Measurements from ENCODE around the gene RASAL1.
A peak's percentile ranks its signal among the peaks of the same experiment; 100 is the strongest.

RASAL1 gene, protein sequence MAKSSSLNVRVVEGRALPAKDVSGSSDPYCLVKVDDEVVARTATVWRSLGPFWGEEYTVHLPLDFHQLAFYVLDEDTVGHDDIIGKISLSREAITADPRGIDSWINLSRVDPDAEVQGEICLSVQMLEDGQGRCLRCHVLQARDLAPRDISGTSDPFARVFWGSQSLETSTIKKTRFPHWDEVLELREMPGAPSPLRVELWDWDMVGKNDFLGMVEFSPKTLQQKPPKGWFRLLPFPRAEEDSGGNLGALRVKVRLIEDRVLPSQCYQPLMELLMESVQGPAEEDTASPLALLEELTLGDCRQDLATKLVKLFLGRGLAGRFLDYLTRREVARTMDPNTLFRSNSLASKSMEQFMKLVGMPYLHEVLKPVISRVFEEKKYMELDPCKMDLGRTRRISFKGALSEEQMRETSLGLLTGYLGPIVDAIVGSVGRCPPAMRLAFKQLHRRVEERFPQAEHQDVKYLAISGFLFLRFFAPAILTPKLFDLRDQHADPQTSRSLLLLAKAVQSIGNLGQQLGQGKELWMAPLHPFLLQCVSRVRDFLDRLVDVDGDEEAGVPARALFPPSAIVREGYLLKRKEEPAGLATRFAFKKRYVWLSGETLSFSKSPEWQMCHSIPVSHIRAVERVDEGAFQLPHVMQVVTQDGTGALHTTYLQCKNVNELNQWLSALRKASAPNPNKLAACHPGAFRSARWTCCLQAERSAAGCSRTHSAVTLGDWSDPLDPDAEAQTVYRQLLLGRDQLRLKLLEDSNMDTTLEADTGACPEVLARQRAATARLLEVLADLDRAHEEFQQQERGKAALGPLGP

DNA sequence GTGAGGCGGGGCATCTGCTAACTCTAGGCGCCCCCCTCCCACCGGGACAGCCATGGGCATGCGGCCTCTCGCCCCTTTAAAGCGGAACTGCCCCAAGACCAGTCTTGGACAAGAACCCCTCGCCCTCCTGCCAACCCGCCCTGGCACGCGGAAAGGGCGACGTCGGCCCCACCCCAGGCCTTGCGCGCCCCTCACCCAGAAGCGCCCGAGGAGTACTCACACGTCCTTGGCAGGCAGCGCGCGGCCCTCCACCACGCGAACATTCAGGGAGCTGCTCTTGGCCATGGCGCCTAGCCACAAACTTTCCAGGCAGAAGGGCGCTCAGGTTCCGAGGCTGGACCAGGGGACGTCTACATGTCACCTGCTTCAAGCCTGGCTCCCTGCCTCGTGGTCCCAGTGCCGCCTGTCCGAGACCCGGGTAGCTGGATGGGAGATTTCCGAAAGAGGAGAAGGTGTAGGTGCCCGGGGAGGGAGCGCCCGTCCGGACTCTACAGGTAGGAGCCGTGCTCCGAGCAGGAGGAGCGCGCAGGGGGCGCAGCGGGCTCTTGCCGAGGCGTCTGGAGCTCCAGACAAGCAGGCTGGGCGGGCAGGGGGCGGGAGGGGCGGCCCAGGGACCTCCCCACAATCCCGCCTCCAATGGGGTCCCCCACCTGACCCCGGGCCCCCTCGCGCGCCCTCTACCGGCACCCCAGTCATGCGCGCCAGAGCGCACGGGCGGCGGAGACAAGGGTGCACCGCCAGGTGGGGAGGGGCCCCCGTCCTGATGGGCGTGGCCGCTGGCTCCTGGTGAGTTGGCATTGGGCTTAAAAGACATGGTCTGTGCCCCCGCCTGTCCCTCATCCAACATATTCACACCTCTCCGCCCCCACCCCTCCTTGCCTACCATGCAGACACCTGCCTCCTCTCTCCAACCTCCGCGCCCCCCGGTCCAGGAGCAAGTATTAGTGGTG lies at the start of gene RASAL1:
TSS of gene RASAL1 (minus strand) at position 584 of the 950 bp plus-strand sequence. CDS start at position 285, 299 bp downstream.
- Histone ChIP-seq H3K36me3 (replicated peaks) (no peaks in the 10 kb centered on the region), H3K27me3 (replicated peaks) (peaks cover 2% of the 10 kb centered on the region), H3K27ac (no peak within 1 kb of the TSS), H3K4me3 (ENCODE audit: low read depth, low read length) (no peak within 1 kb of the TSS)
- no peak for DNase-seq
- in situ Hi-C loops (cut with HindIII; ENCODE audit: low pct_ligation_motif_present, low sequenced_read_pairs), result no loop called here
- peak; percentile 29 for TF ChIP-seq CTCF (IDR thresholded peaks at IDR 0.05; ENCODE audit: low read depth, low read length, missing control alignments)

DNA sequence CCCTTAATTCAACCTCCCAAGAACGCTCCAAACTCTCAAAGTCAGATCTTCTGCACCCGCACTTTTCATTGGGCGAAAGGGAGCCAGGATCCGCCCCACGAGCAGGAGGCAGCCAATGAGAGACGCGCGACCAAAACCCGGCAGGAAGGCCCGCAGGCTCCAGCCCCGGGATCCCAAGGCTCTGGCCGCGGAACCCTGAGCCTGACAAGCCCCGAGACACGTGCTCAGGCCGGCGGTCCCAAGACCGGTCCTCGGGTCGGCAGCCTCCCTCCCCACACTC lies 49.3 kb upstream of the RASAL1 start:
- in situ Hi-C loops (cut with HindIII; ENCODE audit: low pct_ligation_motif_present, low sequenced_read_pairs), result no loop called here
- H3K36me3 ChIP-seq (replicated peaks), result peaks cover 5% of the 10 kb centered on the region
- H3K27ac ChIP-seq, result peak overlapping the region; percentile 96
- peak; percentile 88 for DNase-seq
- peak overlapping the region; percentile 91 for H3K4me3 ChIP-seq (ENCODE audit: low read depth, low read length)
- H3K27me3 ChIP-seq (replicated peaks), result no peaks in the 10 kb centered on the region
- TF ChIP-seq CTCF (IDR thresholded peaks at IDR 0.05; ENCODE audit: low read depth, low read length, missing control alignments), result no peak

GRCh38 chr12:113184098-113184899 lies 48.7 kb upstream of the RASAL1 start:
- in situ Hi-C loops (cut with HindIII; ENCODE audit: low pct_ligation_motif_present, low sequenced_read_pairs), result no loop called here
- H3K27me3 ChIP-seq (replicated peaks), result no peaks in the 10 kb centered on the region
- H3K36me3 ChIP-seq (replicated peaks), result peaks cover 5% of the 10 kb centered on the region
- peak overlapping the region; percentile 96 for H3K27ac ChIP-seq
- DNase-seq, result no peak
- H3K4me3 ChIP-seq (ENCODE audit: low read depth, low read length), result peak overlapping the region; percentile 91
- no peak for TF ChIP-seq CTCF (IDR thresholded peaks at IDR 0.05; ENCODE audit: low read depth, low read length, missing control alignments)

GRCh38 chr12:113183030-113183589 lies 47.5 kb upstream of the RASAL1 start:
- no peak overlapping the region for H3K27ac ChIP-seq
- TF ChIP-seq CTCF (IDR thresholded peaks at IDR 0.05; ENCODE audit: low read depth, low read length, missing control alignments), result no peak
- DNase-seq, result no peak
- peaks cover 15% of the 10 kb centered on the region for H3K36me3 ChIP-seq (replicated peaks)
- H3K27me3 ChIP-seq (replicated peaks), result no peaks in the 10 kb centered on the region
- in situ Hi-C loops (cut with HindIII; ENCODE audit: low pct_ligation_motif_present, low sequenced_read_pairs), result no loop called here
- H3K4me3 ChIP-seq (ENCODE audit: low read depth, low read length), result no peak overlapping the region

GRCh38 chr12:113181975-113182374 lies 46.4 kb upstream of the RASAL1 start:
- Histone ChIP-seq H3K4me3 (ENCODE audit: low read depth, low read length) (no peak overlapping the region), H3K27me3 (replicated peaks) (no peaks in the 10 kb centered on the region), H3K27ac (no peak overlapping the region), H3K36me3 (replicated peaks) (peaks cover 26% of the 10 kb centered on the region)
- DNase-seq, result no peak
- TF ChIP-seq CTCF (IDR thresholded peaks at IDR 0.05; ENCODE audit: low read depth, low read length, missing control alignments), result no peak
- in situ Hi-C loops (cut with HindIII; ENCODE audit: low pct_ligation_motif_present, low sequenced_read_pairs), result no loop called here
